ENCODE measurements around the gene BMP2K.

DNA sequence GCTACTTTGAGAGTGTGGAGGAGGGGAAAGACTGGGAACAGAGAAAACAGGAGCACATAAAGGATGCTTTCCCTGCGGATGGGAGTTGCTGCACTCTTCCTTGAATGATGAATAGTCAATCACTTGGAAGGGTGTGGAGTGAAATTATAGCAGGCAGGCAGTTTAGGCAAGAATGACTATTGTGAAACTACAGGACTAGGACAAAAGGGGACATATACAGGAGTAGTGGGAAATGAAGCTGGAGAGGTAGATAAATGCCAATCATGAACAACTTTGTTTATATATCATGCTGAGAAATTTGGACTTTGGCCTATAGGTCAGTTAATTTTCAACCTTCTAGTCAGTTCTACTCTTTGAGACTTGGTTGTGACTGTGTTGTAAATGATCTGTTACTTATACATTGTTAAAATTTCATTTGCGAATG lies 86.2 kb downstream of the BMP2K start:
- TF ChIP-seq CTCF (IDR thresholded peaks at IDR 0.05; ENCODE audit: insufficient read depth, low read depth, low read length) (no peak), EZH2 (IDR thresholded peaks at IDR 0.05; ENCODE audit: insufficient read depth, low read length) (no peak)
